ENCODE results near the gene SLC12A4.

Gene SLC12A4

GRCh38 chr16:67943619-67944504, 24.6 kb downstream of the SLC12A4 start, which contains the start of gene LCAT:
TSS of gene LCAT (minus strand) at chr16:67944120. CDS start at chr16:67944101, 19 bp downstream.
- no peak for TF ChIP-seq CTCF (IDR thresholded peaks at IDR 0.05; ENCODE audit: extremely low read depth, missing control alignments)
- DNase-seq (ENCODE audit: low spot score), result no peak

- no peak for TF ChIP-seq CTCF (IDR thresholded peaks at IDR 0.05; ENCODE audit: extremely low read depth, missing control alignments)
- no peak for DNase-seq (ENCODE audit: low spot score)
Observed at GRCh38 chr16:67943256-67943618, 25.2 kb downstream of the SLC12A4 start.

GRCh38 chr16:67942510-67943255, 25.8 kb downstream of the SLC12A4 start:
- TF ChIP-seq CTCF (IDR thresholded peaks at IDR 0.05; ENCODE audit: extremely low read depth, missing control alignments), result no peak
- DNase-seq (ENCODE audit: low spot score), result no peak

GRCh38 chr16:67942200-67942509, 26.3 kb downstream of the SLC12A4 start:
- TF ChIP-seq CTCF (IDR thresholded peaks at IDR 0.05; ENCODE audit: extremely low read depth, missing control alignments), result peak; percentile 78
- DNase-seq (ENCODE audit: low spot score), result peak; percentile 78

GRCh38 chr16:67941469-67942199, 26.8 kb downstream of the SLC12A4 start:
- no peak for TF ChIP-seq CTCF (IDR thresholded peaks at IDR 0.05; ENCODE audit: extremely low read depth, missing control alignments)

GRCh38 chr16:67940446-67941089, 27.9 kb downstream of the SLC12A4 start:
- no peak for TF ChIP-seq CTCF (IDR thresholded peaks at IDR 0.05; ENCODE audit: extremely low read depth, missing control alignments)
- DNase-seq (ENCODE audit: low spot score), result no peak

More at GRCh38 chr16:67941469-67942199, 26.8 kb downstream of the SLC12A4 start:
- DNase-seq (ENCODE audit: low spot score), result no peak

Data from GM20000 (cell line).